HepG2 (cell line): ENCODE results near the gene ZDHHC14. TPM values are rescaled to one million over a fixed set of nuclear protein-coding genes. Genes with fewer than 3 reads are reported as not detected.

ENCODE experiments used
- ATAC-seq: fragments of 200-7000 bp; cut with Tn5 transposase; 3 replicates; pipeline ENCODE4 v1.9.1; 2020; ENCODE audit warnings: mild to moderate bottlenecking, moderate library complexity
- BruUV-seq: library from RNA; stranded (reverse); fragments of 400-500 nt; replicated peaks from 2 replicates; lab custom pipeline; 2021; lab: Mats Ljungman, UMichigan
- CTCF ChIA-PET: fragments of 300-600 bp; formaldehyde crosslinking; extraction: SDS; loops from one replicate; lab custom pipeline; 2021; ENCODE audit warnings: low total read pairs, inconsistent platforms, low intra/inter-chr PET ratio; lab: Yijun Ruan, JAX
- POLR2A ChIA-PET: fragments of 350-600 bp; sonication (Branson Sonifier 250); formaldehyde crosslinking; loops from one replicate; lab custom pipeline; 2020; ENCODE audit warnings: antibody characterized with exemption, inconsistent platforms; lab: Yijun Ruan, JAX
- DNase-seq: peaks from one replicate; pipeline ENCODE4 v3.0.0-alpha.2; 2015; ENCODE audit warnings: low spot score
- FAIRE-seq: peaks from 3 replicates; lab custom pipeline; 2011; peaks lifted over from hg19 to GRCh38; lab: Jason Lieb, UNC
- H2AFZ ChIP-seq: one replicate; pipeline ENCODE4 v1.6.1; 2011; ENCODE audit warnings: low read length, inconsistent platforms
- H3K27ac ChIP-seq: fragments of 300-600 bp; 3 replicates; pipeline ENCODE4 v1.8.0; 2011; ENCODE audit warnings: mixed run types, mild to moderate bottlenecking, mixed read lengths, low read length, inconsistent platforms; ENCODE audit not compliant: insufficient read depth; ENCODE audit errors: extremely low read length
- H3K27me3 ChIP-seq, 2 experiments: fragments of 200-600 bp in 1 of 2; 2 replicates in 1 of 2; 3 replicates in 1 of 2; pipeline versions ENCODE4 v1.6.0 to v1.8.0; 2011; ENCODE audit warnings: low read length in 2 of 2, mild to moderate bottlenecking in 2 of 2, moderate library complexity in 2 of 2, inconsistent platforms in 1 of 2; ENCODE audit not compliant: insufficient read depth in 2 of 2, control insufficient read depth in 1 of 2
- H3K36me3 ChIP-seq, 2 experiments: fragments of 200-600 bp in 1 of 2; replicated peaks in 1 of 2; 2 replicates in 1 of 2; 3 replicates in 1 of 2; pipeline versions ENCODE4 v1.5.1 to v1.8.0; 2011; ENCODE audit warnings: low read length in 2 of 2, inconsistent platforms in 1 of 2; ENCODE audit not compliant: insufficient read depth in 2 of 2, control insufficient read depth in 1 of 2
- H3K4me1 ChIP-seq: 2 replicates; pipeline ENCODE4 v1.5.1; 2012; ENCODE audit warnings: low read length, inconsistent platforms; ENCODE audit not compliant: insufficient read depth
- H3K4me2 ChIP-seq: 2 replicates; pipeline ENCODE4 v1.6.0; 2011; ENCODE audit warnings: low read depth, low read length, inconsistent platforms
- H3K4me3 ChIP-seq, 3 experiments: fragments of 200-600 bp in 1 of 3; sonication (generic), shearing (Covaris generic) in 1 of 3; replicated peaks in 1 of 3; 2 replicates each; pipeline ENCODE4 v1.5.1; 2011 to 2016; ENCODE audit warnings: low read length in 3 of 3, inconsistent platforms in 2 of 3, low read depth in 2 of 3, mild to moderate bottlenecking in 2 of 3, control low read depth in 1 of 3, mixed read lengths in 1 of 3; ENCODE audit not compliant: insufficient read depth in 1 of 3
- H3K79me2 ChIP-seq: one replicate; pipeline ENCODE4 v1.6.1; 2011; ENCODE audit warnings: low read length, inconsistent platforms; ENCODE audit not compliant: insufficient read depth
- H3K9ac ChIP-seq: 2 replicates; pipeline ENCODE4 v1.6.0; 2011; ENCODE audit warnings: mild to moderate bottlenecking, low read depth, low read length, inconsistent platforms; ENCODE audit not compliant: insufficient read depth
- H3K9me3 ChIP-seq: 2 replicates; pipeline ENCODE4 v1.5.1; 2012; ENCODE audit warnings: mild to moderate bottlenecking, low read length
- H4K20me1 ChIP-seq: 2 replicates; pipeline ENCODE4 v1.6.0; 2011; ENCODE audit warnings: inconsistent platforms, mild to moderate bottlenecking, low read length, moderate library complexity; ENCODE audit not compliant: insufficient read depth
- ATRX ChIP-seq: sonication (generic); formaldehyde crosslinking; IDR thresholded peaks from 2 replicates; pipeline ENCODE4 v1.4.0; 2020; ENCODE audit warnings: missing genetic modification reagents, borderline replicate concordance
- CHD4 ChIP-seq: fragments of 200-600 bp; sonication (generic); IDR thresholded peaks from 2 replicates; pipeline ENCODE4 v1.7.0; 2017; ENCODE audit warnings: mild to moderate bottlenecking, low read length, borderline replicate concordance
- DNMT3B ChIP-seq: conservative IDR thresholded peaks from 2 replicates; pipeline ENCODE4 v1.6.1; 2016; ENCODE audit warnings: missing biosample characterization, control low read depth
- GATAD1 ChIP-seq: IDR thresholded peaks from 2 replicates; pipeline ENCODE4 v1.6.1; 2016; ENCODE audit warnings: missing genetic modification reagents, missing compliant biosample characterization
- HNF1A ChIP-seq, 2 experiments: sonication (generic) in 1 of 2; formaldehyde crosslinking in 1 of 2; IDR thresholded peaks; 2 replicates each; pipeline versions ENCODE4 v1.4.0 to v1.6.1; 2016 to 2020; ENCODE audit warnings: borderline replicate concordance in 1 of 2, low read depth in 1 of 2, mild to moderate bottlenecking in 1 of 2, missing genetic modification reagents in 1 of 2
- HOXA5 ChIP-seq: sonication (generic); formaldehyde crosslinking; IDR thresholded peaks from 2 replicates; pipeline ENCODE4 v1.4.0; 2020; ENCODE audit warnings: missing genetic modification reagents
- KDM4B ChIP-seq: sonication (generic); formaldehyde crosslinking; IDR thresholded peaks from 2 replicates; pipeline ENCODE4 v1.4.0; 2020; ENCODE audit warnings: missing genetic modification reagents
- NR2F1 ChIP-seq, 2 experiments: fragments of 450-650 bp in 1 of 2; formaldehyde crosslinking in 1 of 2; IDR thresholded peaks; 2 replicates each; pipeline versions ENCODE4 v1.5.0 to v1.6.1; 2016 to 2020; ENCODE audit warnings: mild to moderate bottlenecking in 1 of 2, missing compliant biosample characterization in 1 of 2, missing genetic modification reagents in 1 of 2, moderate library complexity in 1 of 2
- PHF21A ChIP-seq: sonication (generic); formaldehyde crosslinking; IDR thresholded peaks from 2 replicates; pipeline ENCODE4 v1.5.0; 2020; ENCODE audit warnings: mild to moderate bottlenecking, missing genetic modification reagents
- STAT6 ChIP-seq: sonication (generic); formaldehyde crosslinking; IDR thresholded peaks from 2 replicates; pipeline ENCODE4 v1.4.0; 2020; ENCODE audit warnings: missing genetic modification reagents, mild to moderate bottlenecking, borderline replicate concordance
- ZBTB21 ChIP-seq: sonication (generic); formaldehyde crosslinking; IDR thresholded peaks from 2 replicates; pipeline ENCODE4 v1.4.0; 2020; ENCODE audit warnings: missing genetic modification reagents
- ZBTB38 ChIP-seq: sonication (generic); formaldehyde crosslinking; IDR thresholded peaks from 2 replicates; pipeline ENCODE4 v1.5.1; 2020; ENCODE audit warnings: mild to moderate bottlenecking, missing genetic modification reagents
- ZNF337 ChIP-seq: sonication (generic); formaldehyde crosslinking; IDR thresholded peaks from 2 replicates; pipeline ENCODE4 v1.5.1; 2020; ENCODE audit warnings: missing genetic modification reagents, low read depth, mild to moderate bottlenecking, borderline replicate concordance
- ZNF354B ChIP-seq: sonication (generic); formaldehyde crosslinking; IDR thresholded peaks from 2 replicates; pipeline ENCODE4 v1.8.0; 2022; ENCODE audit warnings: mild to moderate bottlenecking, missing genetic modification reagents
- ZNF383 ChIP-seq: sonication (generic); formaldehyde crosslinking; IDR thresholded peaks from 2 replicates; pipeline ENCODE4 v1.4.0; 2020; ENCODE audit warnings: missing genetic modification reagents, mild to moderate bottlenecking, borderline replicate concordance
- ZNF563 ChIP-seq: sonication (generic); formaldehyde crosslinking; IDR thresholded peaks from 2 replicates; pipeline ENCODE4 v1.8.0; 2022; ENCODE audit warnings: mild to moderate bottlenecking, moderate library complexity, missing genetic modification reagents
- WGBS: methylation state at CpG from one replicate; pipeline ENCODE4 v1.1.6; 2017; ENCODE audit warnings: low lambda C conversion rate; 5-methylcytosine and 5-hydroxymethylcytosine counted together
- in situ Hi-C: cut with HindIII; loops from 2 replicates; pipeline ENCODE4 v1.10.0; 2017; ENCODE audit warnings: low pct_unique_long_range_greater_than_20kb; ENCODE audit not compliant: extremely low pct_ligation_motif_present
- intact Hi-C: fragments of 100-400 bp; cut with micrococcal nuclease; formaldehyde crosslinking; loops from one replicate; pipeline ENCODE4 v1.10.0; 2022; ENCODE audit not compliant: unreplicated experiment
- polyA plus RNA-seq, 8 experiments: library from polyadenylated mRNA; depleted of rRNA in 3 of 8; stranded (reverse) in 7 of 8; unstranded in 1 of 8; fragments of >200 nt; fragmentation: Illumina TruSeq in 4 of 8; extraction: Trizol in 4 of 8; gene quantifications; 2 replicates each; pipeline versions ENCODE4 v1.2.1 to v1.2.3, GENCODE V29; 2011 to 2016; ENCODE audit warnings: low read depth in 4 of 8, missing spikeins in 1 of 8, mixed read lengths in 1 of 8; ENCODE audit not compliant: insufficient read depth in 1 of 8
- total RNA-seq, 5 experiments: library from RNA; depleted of rRNA; stranded (reverse); fragments of >200 nt; fragmentation: Illumina TruSeq; extraction: Trizol; gene quantifications; 2 replicates each; pipeline ENCODE4 v1.2.3, GENCODE V29; 2016; ENCODE audit warnings: low read depth in 1 of 5

Gene ZDHHC14
- total and polyA plus RNA-seq, 2 of the 13 experiments (the other 11 are each of a cell fraction or from before 2014, with no cell fraction given), result 3.7 to 9.5 TPM

GRCh38 chr6:157513619-157514485, 132.9 kb downstream of the ZDHHC14 start:
- Histone ChIP-seq H4K20me1 (no peaks in the 10 kb centered on the region), H3K4me3 (peak overlapping the region in 1 of 3 experiments; percentile 47; a peak in 1 of 6 replicates), H3K79me2 (no peaks in the 10 kb centered on the region), H3K4me2 (peak overlapping the region; percentile 90), H3K9ac (no peak overlapping the region), H2AFZ (no peak overlapping the region), H3K27me3 (no peaks in the 10 kb centered on the region), H3K36me3 (no peaks in the 10 kb centered on the region), H3K9me3 (no peaks in the 10 kb centered on the region), H3K27ac (peak overlapping the region; percentile 66), H3K4me1 (peaks cover 73% of the 10 kb centered on the region)
- ChIA-PET CTCF (no interaction called here), POLR2A (interaction anchor here (1.0 to 11.0 kb wide), 9 partner anchors 12 to 191 kb away, joined by 3 to 186 read pairs (median 4); partner anchors contain the start of gene TMEM242)
- intact Hi-C loops (loop anchor here (1.0 to 2.0 kb wide), 2 partner anchors 17 to 26 kb away; no protein-coding TSS in a partner anchor), in situ Hi-C loops (no loop called here)
- BruUV-seq, result no TSS peak
- no peak for ATAC-seq
- no peak for DNase-seq
- no peak for FAIRE-seq
- 70% methylated on average over 13 of the region's 13 CpGs for WGBS
- TF ChIP-seq CHD4 (peak; percentile 68; the same call in 1 of the 2 replicates), HNF1A (IDR thresholded peaks at IDR 0.05; ENCODE audit: low read depth) (no peak), HNF1A (CRISPR knock-in tag; IDR thresholded peaks at IDR 0.05; ENCODE audit: borderline replicate concordance) (no peak), ZBTB38 (peak; percentile 77; the same call in 1 of the 2 replicates), PHF21A (CRISPR knock-in tag) (peak; percentile 4; the same call in 1 of the 2 replicates), ZNF563 (CRISPR knock-in tag) (peak; percentile 62; the same call in 1 of the 2 replicates), DNMT3B (no peak), ATRX (CRISPR knock-in tag) (no peak), HOXA5 (CRISPR knock-in tag) (peak; percentile 60; the same call in 1 of the 2 replicates), ZNF337 (CRISPR knock-in tag) (no peak), ZNF354B (CRISPR knock-in tag) (no peak), ZBTB21 (peak; percentile 21; the same call in 1 of the 2 replicates), NR2F1 (CRISPR knock-in tag; IDR thresholded peaks at IDR 0.05) (peak in 1 of 2 experiments; percentile 37; a peak in 1 of 4 replicates), KDM4B (no peak), STAT6 (CRISPR knock-in tag) (no peak), GATAD1 (no peak), ZNF383 (CRISPR knock-in tag) (no peak)
